HepG2 (cell line): ENCODE measurements around the gene SAPCD1. TPM values are rescaled to one million over a fixed set of nuclear protein-coding genes. Genes with fewer than 3 reads are reported as not detected.

Source experiments
- ELF3 ChIP-seq: IDR thresholded peaks from 2 replicates; pipeline ENCODE4 v1.6.1; 2016; ENCODE audit warnings: missing genetic modification reagents, missing compliant biosample characterization
- FOXK2 ChIP-seq: fragments of 450-650 bp; IDR thresholded peaks from 2 replicates; pipeline ENCODE4 v1.6.1; 2016
- HNF1A ChIP-seq, 2 experiments: sonication (generic) in 1 of 2; formaldehyde crosslinking in 1 of 2; IDR thresholded peaks; 2 replicates each; pipeline versions ENCODE4 v1.4.0 to v1.6.1; 2016 to 2020; ENCODE audit warnings: borderline replicate concordance in 1 of 2, low read depth in 1 of 2, mild to moderate bottlenecking in 1 of 2, missing genetic modification reagents in 1 of 2
- ISX ChIP-seq: sonication (generic); formaldehyde crosslinking; conservative IDR thresholded peaks from 2 replicates; pipeline ENCODE4 v1.5.0; 2020; ENCODE audit warnings: missing genetic modification reagents
- KAT8 ChIP-seq: IDR thresholded peaks from 2 replicates; pipeline ENCODE4 v1.6.1; 2016; ENCODE audit warnings: missing genetic modification reagents, missing compliant biosample characterization
- KLF15 ChIP-seq: sonication (generic); formaldehyde crosslinking; IDR thresholded peaks from 2 replicates; pipeline ENCODE4 v1.8.1; 2023; ENCODE audit warnings: borderline replicate concordance, mild to moderate bottlenecking, inconsistent platforms, missing genetic modification reagents, mixed read lengths
- MAX ChIP-seq: IDR thresholded peaks from 2 replicates; pipeline ENCODE4 v1.6.1; 2012; ENCODE audit warnings: inconsistent platforms
- NAIF1 ChIP-seq: sonication (generic); formaldehyde crosslinking; IDR thresholded peaks from 2 replicates; pipeline ENCODE4 v1.5.0; 2020; ENCODE audit warnings: mild to moderate bottlenecking, missing genetic modification reagents, borderline replicate concordance
- NR0B2 ChIP-seq: sonication (generic); formaldehyde crosslinking; IDR thresholded peaks from 2 replicates; pipeline ENCODE4 v1.4.0; 2020; ENCODE audit warnings: mild to moderate bottlenecking, missing genetic modification reagents
- RBM39 ChIP-seq: fragments of 200-400 bp; formaldehyde crosslinking; IDR thresholded peaks from one replicate; pipeline ENCODE4 v1.6.1; 2018; ENCODE audit warnings: antibody characterized with exemption, mild to moderate bottlenecking, low read depth, low read length; ENCODE audit not compliant: poor library complexity, severe bottlenecking
- SUZ12 ChIP-seq: fragments of 150-350 bp; IDR thresholded peaks from 2 replicates; pipeline ENCODE4 v1.6.1; 2014; ENCODE audit warnings: low read depth, low read length
- SYNCRIP ChIP-seq: fragments of 200-400 bp; formaldehyde crosslinking; IDR thresholded peaks from 2 replicates; pipeline ENCODE4 v1.6.1; 2018; ENCODE audit warnings: mild to moderate bottlenecking, low read depth, low read length; ENCODE audit not compliant: insufficient read depth
- ZBTB7A ChIP-seq: sonication (generic); formaldehyde crosslinking; IDR thresholded peaks from 2 replicates; pipeline ENCODE4 v1.8.0; 2022; ENCODE audit warnings: mild to moderate bottlenecking, missing genetic modification reagents
- ZKSCAN5 ChIP-seq: sonication (generic); formaldehyde crosslinking; IDR thresholded peaks from 2 replicates; pipeline ENCODE4 v1.5.1; 2020; ENCODE audit warnings: mild to moderate bottlenecking, missing genetic modification reagents
- ZMYM4 ChIP-seq: sonication (generic); formaldehyde crosslinking; IDR thresholded peaks from 2 replicates; pipeline ENCODE4 v1.8.1; 2023; ENCODE audit warnings: mild to moderate bottlenecking, missing genetic modification reagents
- ZNF431 ChIP-seq: sonication (generic); formaldehyde crosslinking; IDR thresholded peaks from 2 replicates; pipeline ENCODE4 v1.9.0; 2022; ENCODE audit warnings: missing genetic modification reagents, low read depth, mild to moderate bottlenecking, borderline replicate concordance
- ZNF710 ChIP-seq: sonication (generic); formaldehyde crosslinking; IDR thresholded peaks from 2 replicates; pipeline ENCODE4 v1.5.0; 2020; ENCODE audit warnings: mild to moderate bottlenecking, missing genetic modification reagents, borderline replicate concordance
- ZNF713 ChIP-seq: sonication (generic); formaldehyde crosslinking; IDR thresholded peaks from 2 replicates; pipeline ENCODE4 v1.4.0; 2020; ENCODE audit warnings: mild to moderate bottlenecking, missing genetic modification reagents
- ZNF780A ChIP-seq: sonication (generic); formaldehyde crosslinking; IDR thresholded peaks from 2 replicates; pipeline ENCODE4 v1.8.0; 2022; ENCODE audit warnings: mild to moderate bottlenecking, missing genetic modification reagents, moderate library complexity
- polyA plus RNA-seq, 8 experiments: library from polyadenylated mRNA; depleted of rRNA in 3 of 8; stranded (reverse) in 7 of 8; unstranded in 1 of 8; fragments of >200 nt; fragmentation: Illumina TruSeq in 4 of 8; extraction: Trizol in 4 of 8; gene quantifications; 2 replicates each; pipeline versions ENCODE4 v1.2.1 to v1.2.3, GENCODE V29; 2011 to 2016; ENCODE audit warnings: low read depth in 4 of 8, missing spikeins in 1 of 8, mixed read lengths in 1 of 8; ENCODE audit not compliant: insufficient read depth in 1 of 8
- total RNA-seq, 5 experiments: library from RNA; depleted of rRNA; stranded (reverse); fragments of >200 nt; fragmentation: Illumina TruSeq; extraction: Trizol; gene quantifications; 2 replicates each; pipeline ENCODE4 v1.2.3, GENCODE V29; 2016; ENCODE audit warnings: low read depth in 1 of 5

SAPCD1 gene
- total and polyA plus RNA-seq, 2 of the 13 experiments (the other 11 are each of a cell fraction or from before 2014, with no cell fraction given), result 2.5 to 3.9 TPM

GRCh38 chr6:31765910-31766794 is 3.7 kb downstream of the SAPCD1 start (continued):
- TF ChIP-seq HNF1A (IDR thresholded peaks at IDR 0.05; ENCODE audit: low read depth) (no peak), HNF1A (CRISPR knock-in tag; IDR thresholded peaks at IDR 0.05; ENCODE audit: borderline replicate concordance) (peak; percentile 51; the same call in 1 of the 2 replicates), ZNF713 (CRISPR knock-in tag) (peak; percentile 72; the same call in 1 of the 2 replicates), SUZ12 (no peak), NAIF1 (CRISPR knock-in tag) (no peak), ZNF431 (CRISPR knock-in tag) (no peak), MAX (peak; percentile 91), RBM39 (no peak), ELF3 (CRISPR knock-in tag) (peak; percentile 54; the same call in 1 of the 2 replicates), ISX (CRISPR knock-in tag) (no peak), KLF15 (CRISPR knock-in tag) (0 out of 2 replicates have a peak, but pooled peaks have one; percentile 51), ZNF780A (CRISPR knock-in tag) (0 out of 2 replicates have a peak, but pooled peaks have one; percentile 70), ZKSCAN5 (CRISPR knock-in tag) (peak; percentile 98), ZBTB7A (CRISPR knock-in tag) (peak; percentile 81; the same call in 1 of the 2 replicates), ZNF710 (CRISPR knock-in tag) (peak; percentile 51; the same call in 1 of the 2 replicates), ZMYM4 (no peak), FOXK2 (no peak), NR0B2 (peak; percentile 78; the same call in 1 of the 2 replicates), SYNCRIP (no peak), KAT8 (CRISPR knock-in tag) (peak; percentile 56)
